H1 (cell line): Measurements from ENCODE around the gene GATAD2B. TPM values are rescaled to one million over a fixed set of nuclear protein-coding genes. Genes with fewer than 3 reads are reported as not detected.

Source experiments
- CTCF ChIA-PET: fragments of 300-600 bp; sonication (Branson Sonifier 250); formaldehyde crosslinking; loops from one replicate; lab custom pipeline; 2021; ENCODE audit not compliant: partially characterized antibody; lab: Charles Lee
- POLR2A ChIA-PET: fragments of 300-600 bp; sonication (Branson Sonifier 250); formaldehyde crosslinking; loops from one replicate; lab custom pipeline; 2021; ENCODE audit warnings: inconsistent platforms; ENCODE audit not compliant: partially characterized antibody; lab: Charles Lee
- DNase-seq, 2 experiments: peaks; one replicate each; pipeline versions ENCODE4 v3.0.0 to v3.0.0-alpha.2; 2010 to 2022; ENCODE audit warnings: low spot score in 2 of 2, low read depth in 1 of 2, mixed read lengths in 1 of 2
- FAIRE-seq: peaks from 2 replicates; lab custom pipeline; 2011; peaks lifted over from hg19 to GRCh38; lab: Jason Lieb, UNC
- H2AFZ ChIP-seq: 2 replicates; pipeline ENCODE4 v1.8.1; 2012; ENCODE audit warnings: low read length, inconsistent platforms
- H2AK5ac ChIP-seq: 2 replicates; pipeline ENCODE4 v1.6.1; 2013; ENCODE audit warnings: low read depth, low read length
- H2BK120ac ChIP-seq: replicated peaks from 2 replicates; pipeline ENCODE3; 2013; ENCODE audit warnings: low read depth, low read length, inconsistent platforms
- H2BK12ac ChIP-seq: 2 replicates; pipeline ENCODE4 v1.6.1; 2013; ENCODE audit warnings: low read depth, low read length
- H2BK15ac ChIP-seq: 2 replicates; pipeline ENCODE4 v1.6.1; 2013; ENCODE audit warnings: low read length
- H2BK20ac ChIP-seq: 2 replicates; pipeline ENCODE4 v1.6.1; 2013; ENCODE audit warnings: low read length
- H2BK5ac ChIP-seq: 2 replicates; pipeline ENCODE4 v1.6.1; 2013; ENCODE audit warnings: low read depth, low read length
- H3K14ac ChIP-seq: 2 replicates; pipeline ENCODE4 v1.6.1; 2013; ENCODE audit warnings: inconsistent platforms; ENCODE audit not compliant: insufficient read length
- H3K18ac ChIP-seq: 2 replicates; pipeline ENCODE4 v1.6.1; 2013; ENCODE audit warnings: low read length; ENCODE audit errors: extremely low read depth
- H3K23ac ChIP-seq: 2 replicates; pipeline ENCODE4 v1.6.1; 2013; ENCODE audit warnings: inconsistent platforms; ENCODE audit not compliant: insufficient read length
- H3K23me2 ChIP-seq: 2 replicates; pipeline ENCODE4 v1.6.1; 2013; ENCODE audit warnings: low read depth, low read length
- H3K27ac ChIP-seq: 2 replicates; pipeline ENCODE4 v1.6.1; 2011; ENCODE audit warnings: low read depth, low read length, inconsistent platforms
- H3K27me3 ChIP-seq, 4 experiments: replicated peaks in 1 of 4; 1 replicate in 1 of 4; 2 replicates in 3 of 4; pipeline versions ENCODE4 v1.6.1 to v1.8.1; 2011 to 2013; ENCODE audit warnings: low read length in 3 of 4, mild to moderate bottlenecking in 3 of 4, inconsistent platforms in 2 of 4, mixed read lengths in 2 of 4, moderate library complexity in 1 of 4; ENCODE audit not compliant: control insufficient read depth in 3 of 4, insufficient read depth in 3 of 4; ENCODE audit errors: extremely low read depth in 1 of 4
- H3K36me3 ChIP-seq, 4 experiments: 2 replicates each; pipeline versions ENCODE4 v1.6.1 to v1.8.1; 2011 to 2013; ENCODE audit warnings: mild to moderate bottlenecking in 4 of 4, low read length in 3 of 4, moderate library complexity in 2 of 4, control low read depth in 1 of 4, inconsistent platforms in 1 of 4; ENCODE audit not compliant: insufficient read depth in 4 of 4, control insufficient read depth in 2 of 4
- H3K4ac ChIP-seq: replicated peaks from 2 replicates; pipeline ENCODE3; 2013; ENCODE audit warnings: low read length, low read depth, mixed read lengths, inconsistent platforms; ENCODE audit not compliant: insufficient read length
- H3K4me1 ChIP-seq, 4 experiments: replicated peaks in 1 of 4; 1 replicate in 1 of 4; 2 replicates in 3 of 4; pipeline versions ENCODE4 v1.6.1 to v1.8.1; 2011 to 2013; ENCODE audit warnings: low read length in 3 of 4, inconsistent platforms in 2 of 4, mixed read lengths in 1 of 4; ENCODE audit not compliant: insufficient read depth in 4 of 4, control insufficient read depth in 3 of 4
- H3K4me2 ChIP-seq, 2 experiments: 2 replicates each; pipeline versions ENCODE4 v1.6.1 to v1.8.1; 2011 to 2013; ENCODE audit warnings: low read depth in 2 of 2, low read length in 2 of 2, control low read depth in 1 of 2, inconsistent platforms in 1 of 2, mild to moderate bottlenecking in 1 of 2; ENCODE audit not compliant: insufficient read depth in 1 of 2
- H3K4me3 ChIP-seq, 4 experiments: fragments of 200-600, 300-600 bp in 1 of 4; sonication (generic), shearing (Covaris generic), sonication (Bioruptor Twin) in 1 of 4; 2 replicates each; pipeline versions ENCODE4 v1.5.1 to v1.8.1; 2011 to 2016; ENCODE audit warnings: low read length in 4 of 4, low read depth in 3 of 4, control low read depth in 2 of 4, inconsistent platforms in 2 of 4, mild to moderate bottlenecking in 2 of 4, mixed read lengths in 1 of 4, moderate library complexity in 1 of 4; ENCODE audit not compliant: insufficient read depth in 2 of 4; ENCODE audit errors: extremely low read depth in 1 of 4
- H3K56ac ChIP-seq: replicated peaks from 2 replicates; pipeline ENCODE3; 2013; ENCODE audit warnings: low read depth, mild to moderate bottlenecking, mixed read lengths, low read length, inconsistent platforms; ENCODE audit not compliant: insufficient read length
- H3K79me1 ChIP-seq: 2 replicates; pipeline ENCODE4 v1.6.1; 2013; ENCODE audit warnings: low read depth, low read length, control low read depth
- H3K79me2 ChIP-seq, 2 experiments: 2 replicates each; pipeline versions ENCODE4 v1.6.1 to v1.8.1; 2012 to 2013; ENCODE audit warnings: low read length in 2 of 2, mild to moderate bottlenecking in 2 of 2, inconsistent platforms in 1 of 2; ENCODE audit not compliant: insufficient read depth in 2 of 2, control insufficient read depth in 1 of 2
- H3K9ac ChIP-seq, 4 experiments: replicated peaks in 1 of 4; 1 replicate in 1 of 4; 2 replicates in 3 of 4; pipeline versions ENCODE4 v1.6.1 to v1.8.1; 2011 to 2013; ENCODE audit warnings: low read depth in 3 of 4, low read length in 3 of 4, control low read depth in 2 of 4, mild to moderate bottlenecking in 2 of 4, moderate library complexity in 2 of 4, inconsistent platforms in 1 of 4; ENCODE audit errors: extremely low read depth in 1 of 4
- H3K9me3 ChIP-seq, 2 experiments: 2 replicates each; pipeline versions ENCODE4 v1.6.1 to v1.8.1; 2012 to 2013; ENCODE audit warnings: mild to moderate bottlenecking in 2 of 2, moderate library complexity in 2 of 2, control low read depth in 1 of 2, inconsistent platforms in 1 of 2, low read depth in 1 of 2, low read length in 1 of 2, mixed read lengths in 1 of 2; ENCODE audit not compliant: insufficient read depth in 2 of 2
- H4K20me1 ChIP-seq, 2 experiments: replicated peaks in 1 of 2; 2 replicates each; pipeline versions ENCODE3 to v1.8.1; 2011 to 2013; ENCODE audit warnings: inconsistent platforms in 2 of 2, low read length in 2 of 2, mild to moderate bottlenecking in 1 of 2; ENCODE audit not compliant: insufficient read depth in 2 of 2, control insufficient read depth in 1 of 2
- H4K5ac ChIP-seq: 2 replicates; pipeline ENCODE4 v1.6.1; 2013; ENCODE audit warnings: low read length, low read depth, mixed read lengths, inconsistent platforms; ENCODE audit not compliant: insufficient read length
- H4K8ac ChIP-seq: 2 replicates; pipeline ENCODE4 v1.8.0; 2013; ENCODE audit warnings: mild to moderate bottlenecking, moderate library complexity, low read length, inconsistent platforms; ENCODE audit not compliant: insufficient read depth; ENCODE audit errors: extremely low read depth
- H4K91ac ChIP-seq: replicated peaks from 2 replicates; pipeline ENCODE3; 2013; ENCODE audit warnings: low read length, mixed read lengths, inconsistent platforms; ENCODE audit not compliant: insufficient read length
- EP300 ChIP-seq, 2 experiments: IDR thresholded peaks; 1 replicate in 1 of 2; 2 replicates in 1 of 2; pipeline ENCODE4 v1.6.1; 2011 to 2012; ENCODE audit warnings: low read depth in 2 of 2, low read length in 2 of 2, mild to moderate bottlenecking in 2 of 2, borderline replicate concordance in 1 of 2, inconsistent platforms in 1 of 2, moderate library complexity in 1 of 2
- RAD21 ChIP-seq, 2 experiments: IDR thresholded peaks in 1 of 2; conservative IDR thresholded peaks in 1 of 2; 2 replicates each; pipeline ENCODE4 v1.6.1; 2011; ENCODE audit warnings: low read depth in 2 of 2, low read length in 2 of 2, improper control_type of control experiment in 1 of 2, inconsistent platforms in 1 of 2, mild to moderate bottlenecking in 1 of 2, moderate library complexity in 1 of 2
- WGBS, 2 experiments: shearing (Covaris generic) in 1 of 2; methylation state at CpG; one replicate each; pipeline versions ENCODE4 v1.1.6 to v1.1.7; 2013 to 2015; ENCODE audit warnings: low lambda C conversion rate in 2 of 2, mixed read lengths in 2 of 2, inconsistent platforms in 1 of 2, low coverage in 1 of 2, missing lambda C conversion rate in 1 of 2; ENCODE audit not compliant: insufficient replicate concordance in 2 of 2, insufficient coverage in 1 of 2, insufficient read length in 1 of 2; ENCODE audit errors: extremely low coverage in 1 of 2, missing lambda C conversion rate in 1 of 2; 5-methylcytosine and 5-hydroxymethylcytosine counted together
- polyA plus RNA-seq, 7 experiments: library from polyadenylated mRNA; depleted of rRNA in 3 of 7; stranded (reverse) in 5 of 7; unstranded in 2 of 7; fragments of >200 nt in 5 of 7; fragments of 200-250 nt in 2 of 7; gene quantifications; 1 replicate in 5 of 7; 2 replicates in 1 of 7; 4 replicates in 1 of 7; pipeline versions ENCODE4 v1.2.1 to v1.2.3, GENCODE V29; 2011 to 2013; ENCODE audit warnings: missing spikeins in 2 of 7, mixed read lengths in 2 of 7
- total RNA-seq: library from RNA; stranded (reverse); fragmentation: NEBNext Ultra II Directional; extraction: Animal tissue kit (Norgen Biotek cat#: 25700); gene quantifications from 2 replicates; pipeline ENCODE4 v1.2.1, GENCODE V29; 2021
- TF ChIP-seq, protein P1 (sequence below), 3 experiments: IDR thresholded peaks; 1 replicate in 2 of 3; 2 replicates in 1 of 3; pipeline versions ENCODE4 v1.5.1 to v1.6.1; 2011; ENCODE audit warnings: low read length in 3 of 3, mild to moderate bottlenecking in 3 of 3, inconsistent platforms in 2 of 3, low read depth in 1 of 3, moderate library complexity in 1 of 3; ENCODE audit not compliant: insufficient read depth in 1 of 3; ENCODE audit errors: control extremely low read depth in 1 of 3

GATAD2B gene
- total and polyA plus RNA-seq, 2 of the 8 experiments (the other 6 are each of a cell fraction or from before 2014, with no cell fraction given) = 8.4 to 39.1 TPM

DNA sequence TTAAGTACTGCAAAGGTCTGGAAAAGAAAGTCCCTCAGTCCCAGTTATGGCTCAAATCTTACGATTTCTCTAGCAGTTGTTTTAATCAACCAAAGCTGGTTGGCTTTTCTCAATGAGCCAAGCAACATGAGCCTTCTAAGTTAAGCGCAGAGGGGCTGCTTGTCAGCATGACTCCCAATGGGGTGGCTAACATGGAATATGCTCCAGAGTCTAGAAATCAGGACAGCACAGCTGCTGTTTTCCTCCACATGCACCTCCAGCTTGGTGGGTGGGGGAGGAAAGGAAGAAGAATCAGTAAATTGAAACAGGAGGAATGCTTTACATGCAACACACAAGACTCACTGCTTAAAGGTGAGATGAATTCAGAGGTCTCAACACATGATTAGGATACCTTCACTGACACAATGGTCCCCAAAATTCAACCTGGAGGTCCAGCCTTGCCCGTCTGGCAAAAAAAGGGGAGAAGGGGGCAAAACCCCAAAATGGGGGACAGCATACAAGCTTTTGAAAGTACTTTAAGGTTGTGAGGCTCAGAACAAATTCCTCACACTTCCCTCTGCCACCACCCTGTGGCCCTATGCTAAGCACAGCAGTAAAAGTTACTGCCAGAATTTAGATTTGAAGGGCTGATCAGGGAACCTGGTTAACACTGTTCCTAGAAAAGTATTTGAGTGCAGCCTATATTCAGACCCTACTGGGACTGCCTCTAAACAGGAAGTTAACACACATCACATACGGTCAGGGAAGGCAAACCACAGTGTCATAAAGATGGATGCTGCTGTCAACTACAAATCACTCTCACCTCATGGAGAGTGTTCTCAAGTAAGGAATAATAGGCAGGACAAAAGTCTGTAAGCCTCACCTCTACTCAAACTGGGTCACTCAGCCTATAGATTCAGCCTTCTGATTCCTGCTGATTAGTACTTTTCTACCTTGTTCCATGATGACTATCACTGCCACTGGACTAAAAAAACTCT is 2.6 kb downstream of the GATAD2B start:
- no peak overlapping the region for H3K18ac ChIP-seq
- H3K4ac ChIP-seq = no peak overlapping the region
- no peaks in the 10 kb centered on the region for H3K27me3 ChIP-seq
- H3K9me3 ChIP-seq = no peaks in the 10 kb centered on the region
- H3K9ac ChIP-seq = peak overlapping the region in 1 of 4 experiments; percentile 53; a peak in 1 of 7 replicates
- no peak overlapping the region for H2BK15ac ChIP-seq
- H3K23ac ChIP-seq = no peak overlapping the region
- no peak overlapping the region for H4K91ac ChIP-seq
- TF ChIP-seq, protein P1, sequence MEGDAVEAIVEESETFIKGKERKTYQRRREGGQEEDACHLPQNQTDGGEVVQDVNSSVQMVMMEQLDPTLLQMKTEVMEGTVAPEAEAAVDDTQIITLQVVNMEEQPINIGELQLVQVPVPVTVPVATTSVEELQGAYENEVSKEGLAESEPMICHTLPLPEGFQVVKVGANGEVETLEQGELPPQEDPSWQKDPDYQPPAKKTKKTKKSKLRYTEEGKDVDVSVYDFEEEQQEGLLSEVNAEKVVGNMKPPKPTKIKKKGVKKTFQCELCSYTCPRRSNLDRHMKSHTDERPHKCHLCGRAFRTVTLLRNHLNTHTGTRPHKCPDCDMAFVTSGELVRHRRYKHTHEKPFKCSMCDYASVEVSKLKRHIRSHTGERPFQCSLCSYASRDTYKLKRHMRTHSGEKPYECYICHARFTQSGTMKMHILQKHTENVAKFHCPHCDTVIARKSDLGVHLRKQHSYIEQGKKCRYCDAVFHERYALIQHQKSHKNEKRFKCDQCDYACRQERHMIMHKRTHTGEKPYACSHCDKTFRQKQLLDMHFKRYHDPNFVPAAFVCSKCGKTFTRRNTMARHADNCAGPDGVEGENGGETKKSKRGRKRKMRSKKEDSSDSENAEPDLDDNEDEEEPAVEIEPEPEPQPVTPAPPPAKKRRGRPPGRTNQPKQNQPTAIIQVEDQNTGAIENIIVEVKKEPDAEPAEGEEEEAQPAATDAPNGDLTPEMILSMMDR (IDR thresholded peaks at IDR 0.05; ENCODE audit: control extremely low read depth in 1 of 3, insufficient read depth in 1 of 3, low read depth in 1 of 3, low read length in 3 of 3) = peak in 1 of 3 experiments; percentile 30; a peak in 1 of 4 replicates
- TF ChIP-seq EP300 (IDR thresholded peaks at IDR 0.05; ENCODE audit: borderline replicate concordance in 1 of 2, low read depth in 2 of 2, low read length in 2 of 2) (no peak), RAD21 (IDR thresholded peaks at IDR 0.05 in 1 of 2, conservative IDR thresholded peaks at IDR 0.05 in 1 of 2; ENCODE audit: low read depth in 2 of 2, low read length in 2 of 2) (peak; percentile 36; a peak in 3 of 4 replicates)
- peaks cover 20% of the 10 kb centered on the region for H3K23me2 ChIP-seq
- H2BK12ac ChIP-seq = no peak overlapping the region
- no peak for FAIRE-seq
- peaks cover 13% of the 10 kb centered on the region for H3K79me1 ChIP-seq
- no peak overlapping the region for H4K8ac ChIP-seq
- H2AFZ ChIP-seq = no peak overlapping the region
- ChIA-PET POLR2A (interaction anchor here (0.6 to 7.9 kb wide), 19 partner anchors 8 to 136 kb away, joined by 3 to 73 read pairs (median 4); partner anchors contain the start of genes CREB3L4, DENND4B, RAB13 and RPS27), CTCF (interaction anchor here (0.5 to 2.3 kb wide), 15 partner anchors 9 to 409 kb away, joined by 3 to 9 read pairs (median 4); partner anchors contain the start of genes RAB13 and RPS27)
- 80% methylated on average over 4 of the region's 4 CpGs; no CpG with 5 or more reads in 1 of the 2 experiments for WGBS, 2 experiments
- H2BK5ac ChIP-seq = no peak overlapping the region
- no peak overlapping the region for H2BK20ac ChIP-seq
- peak overlapping the region; percentile 94 to 95 for H3K4me2 ChIP-seq
- peaks cover 6 to 14% (median 11%) of the 10 kb centered on the region in 4 experiments for H3K4me1 ChIP-seq
- peaks cover 40 to 69% of the 10 kb centered on the region in 2 experiments for H3K79me2 ChIP-seq
- DNase-seq = no peak
- H3K36me3 ChIP-seq = peaks cover 0 to 8% (median 0%) of the 10 kb centered on the region in 4 experiments; a peak in 4 of 8 replicates
- no peak overlapping the region for H2AK5ac ChIP-seq
- H3K27ac ChIP-seq = 0 out of 2 replicates have a peak overlapping the region, but pooled peaks have one; percentile 22
- no peak overlapping the region for H4K5ac ChIP-seq
- H3K14ac ChIP-seq = no peak overlapping the region
- H3K4me3 ChIP-seq = peak overlapping the region; percentile 8 to 100 (median 53); a peak in 5 of 8 replicates
- H4K20me1 ChIP-seq = peaks cover 28 to 30% of the 10 kb centered on the region in 2 experiments
- H2BK120ac ChIP-seq = no peak overlapping the region
- H3K56ac ChIP-seq = no peak overlapping the region
